ENCODE measurements around the gene LTBP1. TPM values are rescaled to one million over a fixed set of nuclear protein-coding genes. Genes with fewer than 3 reads are reported as not detected.

The LTBP1 gene
- total RNA-seq, 5 donors from 2014 or later (not counting 1 experiment from before 2014, with no cell fraction given) = 0.16 to 0.76 (median 0.43) TPM

GRCh38 chr2:33288011-33288410 lies 341.3 kb downstream of the LTBP1 start:
- Histone ChIP-seq H3K27ac (ENCODE audit: low read length) (no peak overlapping the region), H3K9me3 (no peaks in the 10 kb centered on the region), H3K4me1 (ENCODE audit: control insufficient read depth in 1 of 2, extremely low read depth in 1 of 2, insufficient read depth in 2 of 2, low read length in 2 of 2) (no peaks in the 10 kb centered on the region), H3K4me3 (ENCODE audit: control insufficient read depth in 1 of 2, extremely low read depth in 1 of 2, low read length in 1 of 2) (no peak overlapping the region), H3K36me3 (ENCODE audit: control insufficient read depth in 2 of 2, extremely low read depth in 1 of 2, insufficient read depth in 1 of 2, low read length in 1 of 2) (no peaks in the 10 kb centered on the region), H3K27me3 (replicated peaks in 1 of 2; ENCODE audit: control insufficient read depth in 2 of 2, extremely low read depth in 1 of 2, insufficient read depth in 2 of 2, low read length in 1 of 2) (no peaks in the 10 kb centered on the region)
- no peak for ATAC-seq (replicated peaks in 1 of 4)
- Mint-ChIP-seq H3K9me3 (no peaks in the 10 kb centered on the region), H3K4me1 (no peaks in the 10 kb centered on the region), H3K27me3 (peaks cover 0 to 15% of the 10 kb centered on the region in 2 donors), H3K36me3 (no peaks in the 10 kb centered on the region), H3K27ac (no peak overlapping the region), H3K4me3 (no peak overlapping the region)
- whole genome bisulfite sequencing (ENCODE audit: insufficient coverage) = no CpG with 5 or more reads among the region's 1 CpG
- no peak for DNase-seq
- ChIA-PET POLR2A (no interaction called here), CTCF (no interaction called here)

GRCh38 chr2:33289961-33290360 lies 343.2 kb downstream of the LTBP1 start:
- Mint-ChIP-seq H3K36me3 (no peaks in the 10 kb centered on the region), H3K27me3 (peaks cover 0 to 15% of the 10 kb centered on the region in 2 donors)
- H3K4me3 ChIP-seq (ENCODE audit: control insufficient read depth in 1 of 2, extremely low read depth in 1 of 2, low read length in 1 of 2) = no peak overlapping the region

GRCh38 chr2:33291278-33292013 lies 344.7 kb downstream of the LTBP1 start:
- Mint-ChIP-seq H3K27me3 (peaks cover 2 to 6% of the 10 kb centered on the region in 2 donors), H3K36me3 (no peaks in the 10 kb centered on the region), H3K4me3 (no peak overlapping the region), H3K9me3 (no peaks in the 10 kb centered on the region), H3K27ac (no peak overlapping the region), H3K4me1 (no peaks in the 10 kb centered on the region)
- Histone ChIP-seq H3K36me3 (ENCODE audit: control insufficient read depth in 2 of 2, extremely low read depth in 1 of 2, insufficient read depth in 1 of 2, low read length in 1 of 2) (no peaks in the 10 kb centered on the region), H3K27me3 (replicated peaks in 1 of 2; ENCODE audit: control insufficient read depth in 2 of 2, extremely low read depth in 1 of 2, insufficient read depth in 2 of 2, low read length in 1 of 2) (no peaks in the 10 kb centered on the region), H3K4me3 (ENCODE audit: control insufficient read depth in 1 of 2, extremely low read depth in 1 of 2, low read length in 1 of 2) (no peak overlapping the region), H3K4me1 (ENCODE audit: control insufficient read depth in 1 of 2, extremely low read depth in 1 of 2, insufficient read depth in 2 of 2, low read length in 2 of 2) (no peaks in the 10 kb centered on the region), H3K9me3 (no peaks in the 10 kb centered on the region), H3K27ac (ENCODE audit: low read length) (no peak overlapping the region)
- 71% methylated on average over 2 of the region's 7 CpGs for WGBS (ENCODE audit: insufficient coverage)
- ATAC-seq (replicated peaks in 1 of 4) = no peak
- ChIA-PET POLR2A (no interaction called here), CTCF (no interaction called here)
- no peak for DNase-seq

More at GRCh38 chr2:33289961-33290360, 343.2 kb downstream of the LTBP1 start:
- Histone ChIP-seq H3K4me1 (ENCODE audit: control insufficient read depth in 1 of 2, extremely low read depth in 1 of 2, insufficient read depth in 2 of 2, low read length in 2 of 2) (no peaks in the 10 kb centered on the region), H3K9me3 (no peaks in the 10 kb centered on the region), H3K27ac (ENCODE audit: low read length) (no peak overlapping the region), H3K27me3 (replicated peaks in 1 of 2; ENCODE audit: control insufficient read depth in 2 of 2, extremely low read depth in 1 of 2, insufficient read depth in 2 of 2, low read length in 1 of 2) (no peaks in the 10 kb centered on the region), H3K36me3 (ENCODE audit: control insufficient read depth in 2 of 2, extremely low read depth in 1 of 2, insufficient read depth in 1 of 2, low read length in 1 of 2) (no peaks in the 10 kb centered on the region)
- H3K4me1 Mint-ChIP-seq = no peaks in the 10 kb centered on the region
- CTCF ChIA-PET = interaction anchor here in 1 of 2 donors (0.6 kb wide), 1 partner anchor 106 kb away, joined by 3 read pairs; no protein-coding TSS in a partner anchor
- ATAC-seq (replicated peaks in 1 of 4) (no peak), DNase-seq (no peak)
- H3K9me3 Mint-ChIP-seq = no peaks in the 10 kb centered on the region
- WGBS (ENCODE audit: insufficient coverage) = 81% methylated on average over 2 of the region's 4 CpGs
- H3K4me3 Mint-ChIP-seq = no peak overlapping the region
- POLR2A ChIA-PET = no interaction called here
- no peak overlapping the region for H3K27ac Mint-ChIP-seq

- Mint-ChIP-seq H3K27ac (no peak overlapping the region), H3K9me3 (no peaks in the 10 kb centered on the region), H3K4me1 (no peaks in the 10 kb centered on the region), H3K36me3 (no peaks in the 10 kb centered on the region), H3K4me3 (no peak overlapping the region), H3K27me3 (peaks cover 2 to 5% of the 10 kb centered on the region in 2 donors)
- Histone ChIP-seq H3K27me3 (replicated peaks in 1 of 2; ENCODE audit: control insufficient read depth in 2 of 2, extremely low read depth in 1 of 2, insufficient read depth in 2 of 2, low read length in 1 of 2) (no peaks in the 10 kb centered on the region), H3K36me3 (ENCODE audit: control insufficient read depth in 2 of 2, extremely low read depth in 1 of 2, insufficient read depth in 1 of 2, low read length in 1 of 2) (no peaks in the 10 kb centered on the region), H3K27ac (ENCODE audit: low read length) (no peak overlapping the region), H3K9me3 (no peaks in the 10 kb centered on the region), H3K4me3 (ENCODE audit: control insufficient read depth in 1 of 2, extremely low read depth in 1 of 2, low read length in 1 of 2) (no peak overlapping the region), H3K4me1 (ENCODE audit: control insufficient read depth in 1 of 2, extremely low read depth in 1 of 2, insufficient read depth in 2 of 2, low read length in 2 of 2) (no peaks in the 10 kb centered on the region)
- no peak for DNase-seq
- no CpG with 5 or more reads among the region's 2 CpGs for WGBS (ENCODE audit: insufficient coverage)
- ChIA-PET CTCF (no interaction called here), POLR2A (no interaction called here)
- no peak for ATAC-seq (replicated peaks in 1 of 4)
Measured at GRCh38 chr2:33292063-33292462, 345.3 kb downstream of the LTBP1 start.

- Mint-ChIP-seq H3K36me3 (no peaks in the 10 kb centered on the region), H3K4me1 (no peaks in the 10 kb centered on the region), H3K27ac (no peak overlapping the region), H3K9me3 (no peaks in the 10 kb centered on the region), H3K4me3 (no peak overlapping the region), H3K27me3 (peaks cover 2% of the 10 kb centered on the region in 2 donors)
- ChIA-PET CTCF (interaction anchor here in 1 of 2 donors (0.6 kb wide), 2 partner anchors 80 to 423 kb away, joined by 4 to 5 read pairs; no protein-coding TSS in a partner anchor), POLR2A (no interaction called here)
- 100% methylated on average over 1 of the region's 11 CpGs for WGBS (ENCODE audit: insufficient coverage)
- Histone ChIP-seq H3K27ac (ENCODE audit: low read length) (no peak overlapping the region), H3K9me3 (no peaks in the 10 kb centered on the region), H3K36me3 (ENCODE audit: control insufficient read depth in 2 of 2, extremely low read depth in 1 of 2, insufficient read depth in 1 of 2, low read length in 1 of 2) (no peaks in the 10 kb centered on the region), H3K4me3 (ENCODE audit: control insufficient read depth in 1 of 2, extremely low read depth in 1 of 2, low read length in 1 of 2) (no peak overlapping the region), H3K4me1 (ENCODE audit: control insufficient read depth in 1 of 2, extremely low read depth in 1 of 2, insufficient read depth in 2 of 2, low read length in 2 of 2) (no peaks in the 10 kb centered on the region), H3K27me3 (replicated peaks in 1 of 2; ENCODE audit: control insufficient read depth in 2 of 2, extremely low read depth in 1 of 2, insufficient read depth in 2 of 2, low read length in 1 of 2) (no peaks in the 10 kb centered on the region)
- DNase-seq (no peak), ATAC-seq (replicated peaks in 1 of 4) (no peak)
Measured at GRCh38 chr2:33292981-33293595, 346.3 kb downstream of the LTBP1 start.

- Mint-ChIP-seq H3K4me1 (no peaks in the 10 kb centered on the region), H3K27ac (no peak overlapping the region), H3K4me3 (no peak overlapping the region), H3K27me3 (peaks cover 2 to 3% of the 10 kb centered on the region in 2 donors), H3K9me3 (no peaks in the 10 kb centered on the region), H3K36me3 (no peaks in the 10 kb centered on the region)
- POLR2A ChIA-PET = no interaction called here
- Histone ChIP-seq H3K4me3 (ENCODE audit: control insufficient read depth in 1 of 2, extremely low read depth in 1 of 2, low read length in 1 of 2) (no peak overlapping the region), H3K4me1 (ENCODE audit: control insufficient read depth in 1 of 2, extremely low read depth in 1 of 2, insufficient read depth in 2 of 2, low read length in 2 of 2) (no peaks in the 10 kb centered on the region), H3K36me3 (ENCODE audit: control insufficient read depth in 2 of 2, extremely low read depth in 1 of 2, insufficient read depth in 1 of 2, low read length in 1 of 2) (no peaks in the 10 kb centered on the region), H3K9me3 (no peaks in the 10 kb centered on the region), H3K27ac (ENCODE audit: low read length) (no peak overlapping the region), H3K27me3 (replicated peaks in 1 of 2; ENCODE audit: control insufficient read depth in 2 of 2, extremely low read depth in 1 of 2, insufficient read depth in 2 of 2, low read length in 1 of 2) (no peaks in the 10 kb centered on the region)
- no peak for ATAC-seq (replicated peaks in 1 of 4)
- WGBS (ENCODE audit: insufficient coverage) = no CpG with 5 or more reads among the region's 3 CpGs
- CTCF ChIA-PET = interaction anchor here in 1 of 2 donors (0.6 kb wide), 1 partner anchor 296 kb away, joined by 3 read pairs; no protein-coding TSS in a partner anchor
- DNase-seq = no peak
Measured at GRCh38 chr2:33298233-33298632, 351.5 kb downstream of the LTBP1 start.

Measured in T-cell (primary cell).